A549 treated with DMSO at 1 μM for 4 hours (cell line): ENCODE data around the gene KIF17. TPM values are rescaled to one million over a fixed set of nuclear protein-coding genes. Genes with fewer than 3 reads are reported as not detected.

ENCODE experiments used
- total RNA-seq: library from RNA; stranded (reverse); fragments of 200-300 nt; extraction: Qiagen RNA extraction; gene quantifications from 5 replicates; pipeline ENCODE4 v1.2.3, GENCODE V29; 2022; ENCODE audit warnings: low read depth

KIF17 gene
- 0.99 to 1.4 TPM (median 1.3 TPM) in 5 replicates for total RNA-seq

DNA sequence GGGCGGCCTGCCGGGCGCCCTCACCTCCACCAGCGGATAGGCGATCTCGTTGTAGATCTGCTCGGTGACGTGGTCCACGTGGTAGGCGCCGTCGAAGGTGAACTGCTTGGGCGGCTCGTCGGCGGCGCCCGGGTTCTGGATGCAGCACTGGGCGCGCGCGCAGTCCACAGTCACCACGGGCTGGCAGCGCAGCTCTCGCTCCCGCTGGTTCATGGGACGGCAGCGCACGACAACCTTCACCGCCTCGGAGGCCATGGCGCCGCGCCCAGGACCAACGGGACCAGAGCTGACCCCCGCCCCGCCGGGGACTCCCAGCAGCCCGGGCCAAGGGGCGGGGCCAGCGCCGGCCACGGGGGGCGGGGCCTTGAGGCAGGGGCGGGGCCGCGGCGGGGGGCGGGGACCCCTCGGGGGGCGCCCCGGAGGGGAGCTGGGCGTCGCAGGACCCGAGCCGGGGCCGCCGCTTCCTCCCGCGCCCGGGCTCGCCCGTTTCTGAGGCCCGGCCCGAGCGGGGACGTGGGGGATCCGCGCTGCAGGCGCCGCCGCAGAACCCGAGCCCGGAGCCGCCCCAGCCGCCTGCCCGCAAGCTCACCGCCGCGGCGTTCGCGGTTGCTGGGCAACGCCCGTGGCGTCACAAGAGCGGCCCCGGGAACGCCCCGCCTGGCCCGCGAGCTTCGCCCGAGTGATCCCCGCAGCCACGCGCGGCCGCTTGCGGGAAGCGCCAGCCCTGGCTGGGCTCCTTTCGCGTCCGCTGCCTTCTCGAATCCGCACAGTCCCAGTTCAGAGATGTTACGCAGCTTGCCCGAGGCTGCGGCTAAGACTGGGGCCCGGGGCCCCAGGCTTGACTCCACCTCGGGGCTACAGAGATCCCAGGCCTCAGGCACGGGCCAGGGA is at the start of gene KIF17:
Gene KIF17 (minus strand): TSS at position 556 of the 891 bp plus-strand sequence. CDS start 301 bp downstream, at position 255.

GRCh38 chr1:20732588-20733359 is 15.0 kb upstream of the KIF17 start, which contains the start of gene SH2D5:
TSS of gene SH2D5 (minus strand) at chr1:20732703. CDS start at chr1:20728044, 4,659 bp downstream.

GRCh38 chr1:20661207-20662109 is 56.3 kb downstream of the KIF17 start, which contains the start of gene DDOST:
TSS of gene DDOST (minus strand) at chr1:20661369. CDS start at chr1:20661350, 19 bp downstream.

DNA sequence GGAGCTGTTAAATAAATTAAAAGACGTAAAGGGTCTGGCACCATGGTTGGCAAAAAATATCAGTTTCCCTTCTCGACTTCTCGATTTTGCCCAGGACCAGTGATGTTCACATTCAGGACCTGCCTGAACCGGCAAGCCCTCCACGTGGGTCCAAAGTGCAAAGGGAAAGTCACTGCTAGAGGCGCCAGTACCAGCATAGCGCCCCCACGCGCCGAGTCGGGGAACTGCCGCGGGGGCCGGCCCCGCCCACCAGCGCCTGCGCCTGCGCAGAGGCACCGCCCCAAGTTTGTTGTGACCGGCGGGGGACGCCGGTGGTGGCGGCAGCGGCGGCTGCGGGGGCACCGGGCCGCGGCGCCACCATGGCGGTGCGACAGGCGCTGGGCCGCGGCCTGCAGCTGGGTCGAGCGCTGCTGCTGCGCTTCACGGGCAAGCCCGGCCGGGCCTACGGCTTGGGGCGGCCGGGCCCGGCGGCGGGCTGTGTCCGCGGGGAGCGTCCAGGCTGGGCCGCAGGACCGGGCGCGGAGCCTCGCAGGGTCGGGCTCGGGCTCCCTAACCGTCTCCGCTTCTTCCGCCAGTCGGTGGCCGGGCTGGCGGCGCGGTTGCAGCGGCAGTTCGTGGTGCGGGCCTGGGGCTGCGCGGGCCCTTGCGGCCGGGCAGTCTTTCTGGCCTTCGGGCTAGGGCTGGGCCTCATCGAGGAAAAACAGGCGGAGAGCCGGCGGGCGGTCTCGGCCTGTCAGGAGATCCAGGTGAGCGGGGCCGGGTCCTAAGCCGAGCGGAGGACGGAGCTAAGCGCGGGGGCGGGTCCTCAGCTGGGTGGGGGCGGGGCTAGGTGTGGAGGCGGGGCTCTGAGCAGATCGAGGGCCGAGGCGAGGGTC is 84.4 kb downstream of the KIF17 start, which contains the start of gene PINK1:
Gene PINK1 (plus strand): TSS at position 269 of the 875 bp plus-strand sequence. CDS start 91 bp downstream, at position 360.

Other genes with a start within 250 kb of the KIF17 start
- gene CAMK2N1, start 231.8 kb downstream of the KIF17 start, total RNA-seq = 33.9 to 47.9 TPM (median 40.8 TPM) in 5 replicates
- 38.6 to 42.7 TPM (median 41.0 TPM) in 5 replicates for gene MUL1, start 209.9 kb downstream of the KIF17 start, total RNA-seq
- 4.1 to 6.3 TPM (median 5.3 TPM) in 5 replicates for gene FAM43B, start 165.4 kb downstream of the KIF17 start, total RNA-seq
- gene CDA, start 128.9 kb downstream of the KIF17 start, total RNA-seq = 30.3 to 41.5 TPM (median 34.5 TPM) in 5 replicates
- 30.1 to 42.2 TPM (median 38.5 TPM) in 5 replicates for gene PINK1, start 84.5 kb downstream of the KIF17 start, total RNA-seq
- gene DDOST, start 56.6 kb downstream of the KIF17 start, total RNA-seq = 193 to 207 TPM (median 202 TPM) in 5 replicates
- gene SH2D5, start 14.7 kb upstream of the KIF17 start, total RNA-seq = 13.7 to 19.2 TPM (median 16.5 TPM) in 5 replicates
- gene HP1BP3, start 69.3 kb upstream of the KIF17 start, total RNA-seq = 98.9 to 129 TPM (median 121 TPM) in 5 replicates